ENCODE measurements around the gene ORC2.
"Not testable (repeated sequence)": the region's sequence is repeated elsewhere in the genome, so short reads cannot be mapped to it uniquely, and the experiment has no call there.

The ORC2 gene

GRCh38 chr2:200963124-200963917, at the start of gene ORC2:
TSS of gene ORC2 (minus strand) at chr2:200963660. CDS start at chr2:200958123, 5,537 bp downstream.
- Histone ChIP-seq H3K9ac (ENCODE audit: low read length) (peak within 1 kb of the TSS; percentile 78), H3K4me3 (ENCODE audit: low read length) (peak within 1 kb of the TSS; percentile 68), H3K4me1 (ENCODE audit: control insufficient read depth, insufficient read depth, low read length) (no peaks in the 10 kb centered on the region), H3K27me3 (ENCODE audit: control insufficient read depth, insufficient read depth, low read length) (no peaks in the 10 kb centered on the region), H3K27ac (ENCODE audit: low read depth, low read length) (peak within 1 kb of the TSS; percentile 84), H3K36me3 (ENCODE audit: control insufficient read depth, insufficient read depth, low read length) (no peaks in the 10 kb centered on the region)

- H3K27me3 ChIP-seq (ENCODE audit: control insufficient read depth, insufficient read depth, low read length), result no peaks in the 10 kb centered on the region
- no peaks in the 10 kb centered on the region for H3K4me1 ChIP-seq (ENCODE audit: control insufficient read depth, insufficient read depth, low read length)
- H3K9ac ChIP-seq (ENCODE audit: low read length), result no peak overlapping the region
- H3K4me3 ChIP-seq (ENCODE audit: low read length), result no peak overlapping the region
- H3K27ac ChIP-seq (ENCODE audit: low read depth, low read length), result no peak overlapping the region
- H3K36me3 ChIP-seq (ENCODE audit: control insufficient read depth, insufficient read depth, low read length), result peaks cover 9% of the 10 kb centered on the region
These were observed 44.9 kb upstream of the ORC2 start for GRCh38 chr2:201008296-201008829.

GRCh38 chr2:201007584-201007998, 44.1 kb upstream of the ORC2 start:
- H3K27ac ChIP-seq (ENCODE audit: low read depth, low read length), result no peak overlapping the region
- no peaks in the 10 kb centered on the region for H3K27me3 ChIP-seq (ENCODE audit: control insufficient read depth, insufficient read depth, low read length)
- no peaks in the 10 kb centered on the region for H3K4me1 ChIP-seq (ENCODE audit: control insufficient read depth, insufficient read depth, low read length)
- peaks cover 9% of the 10 kb centered on the region for H3K36me3 ChIP-seq (ENCODE audit: control insufficient read depth, insufficient read depth, low read length)
- no peak overlapping the region for H3K4me3 ChIP-seq (ENCODE audit: low read length)
- H3K9ac ChIP-seq (ENCODE audit: low read length), result no peak overlapping the region

GRCh38 chr2:201006704-201007103, 43.2 kb upstream of the ORC2 start:
- H3K9ac ChIP-seq (ENCODE audit: low read length), result no peak overlapping the region
- no peaks in the 10 kb centered on the region for H3K4me1 ChIP-seq (ENCODE audit: control insufficient read depth, insufficient read depth, low read length)
- H3K36me3 ChIP-seq (ENCODE audit: control insufficient read depth, insufficient read depth, low read length), result peaks cover 9% of the 10 kb centered on the region
- H3K27ac ChIP-seq (ENCODE audit: low read depth, low read length), result no peak overlapping the region
- H3K27me3 ChIP-seq (ENCODE audit: control insufficient read depth, insufficient read depth, low read length), result no peaks in the 10 kb centered on the region
- H3K4me3 ChIP-seq (ENCODE audit: low read length), result no peak overlapping the region

- H3K36me3 ChIP-seq (ENCODE audit: control insufficient read depth, insufficient read depth, low read length), result peaks cover 9% of the 10 kb centered on the region
- no peak overlapping the region for H3K4me3 ChIP-seq (ENCODE audit: low read length)
- H3K9ac ChIP-seq (ENCODE audit: low read length), result no peak overlapping the region
These were observed 40.9 kb upstream of the ORC2 start for GRCh38 chr2:201004370-201004769.

GRCh38 chr2:200993097-200993496, 29.6 kb upstream of the ORC2 start:
- Histone ChIP-seq H3K36me3 (ENCODE audit: control insufficient read depth, insufficient read depth, low read length) (peaks cover 13% of the 10 kb centered on the region), H3K27me3 (ENCODE audit: control insufficient read depth, insufficient read depth, low read length) (no peaks in the 10 kb centered on the region), H3K27ac (ENCODE audit: low read depth, low read length) (no peak overlapping the region), H3K4me1 (ENCODE audit: control insufficient read depth, insufficient read depth, low read length) (no peaks in the 10 kb centered on the region), H3K4me3 (ENCODE audit: low read length) (no peak overlapping the region), H3K9ac (ENCODE audit: low read length) (no peak overlapping the region)

More at GRCh38 chr2:201004370-201004769, 40.9 kb upstream of the ORC2 start:
- Histone ChIP-seq H3K27ac (ENCODE audit: low read depth, low read length) (no peak overlapping the region), H3K4me1 (ENCODE audit: control insufficient read depth, insufficient read depth, low read length) (no peaks in the 10 kb centered on the region), H3K27me3 (ENCODE audit: control insufficient read depth, insufficient read depth, low read length) (no peaks in the 10 kb centered on the region)

- Histone ChIP-seq H3K4me1 (ENCODE audit: control insufficient read depth, insufficient read depth, low read length) (no peaks in the 10 kb centered on the region), H3K36me3 (ENCODE audit: control insufficient read depth, insufficient read depth, low read length) (peaks cover 9% of the 10 kb centered on the region), H3K27ac (ENCODE audit: low read depth, low read length) (no peak overlapping the region), H3K9ac (ENCODE audit: low read length) (no peak overlapping the region), H3K27me3 (ENCODE audit: control insufficient read depth, insufficient read depth, low read length) (no peaks in the 10 kb centered on the region), H3K4me3 (ENCODE audit: low read length) (no peak overlapping the region)
These were observed 23.7 kb upstream of the ORC2 start for GRCh38 chr2:200987137-200987536.

GRCh38 chr2:200985799-200986198, 22.3 kb upstream of the ORC2 start:
- no peaks in the 10 kb centered on the region for H3K27me3 ChIP-seq (ENCODE audit: control insufficient read depth, insufficient read depth, low read length)
- H3K4me1 ChIP-seq (ENCODE audit: control insufficient read depth, insufficient read depth, low read length), result no peaks in the 10 kb centered on the region
- no peak overlapping the region for H3K4me3 ChIP-seq (ENCODE audit: low read length)
- peaks cover 17% of the 10 kb centered on the region for H3K36me3 ChIP-seq (ENCODE audit: control insufficient read depth, insufficient read depth, low read length)
- H3K27ac ChIP-seq (ENCODE audit: low read depth, low read length), result no peak overlapping the region
- H3K9ac ChIP-seq (ENCODE audit: low read length), result no peak overlapping the region

GRCh38 chr2:200976710-200977109, 13.2 kb upstream of the ORC2 start:
- H3K36me3 ChIP-seq (ENCODE audit: control insufficient read depth, insufficient read depth, low read length), result peaks cover 7% of the 10 kb centered on the region
- no peak overlapping the region for H3K27ac ChIP-seq (ENCODE audit: low read depth, low read length)
- H3K4me1 ChIP-seq (ENCODE audit: control insufficient read depth, insufficient read depth, low read length), result no peaks in the 10 kb centered on the region
- no peaks in the 10 kb centered on the region for H3K27me3 ChIP-seq (ENCODE audit: control insufficient read depth, insufficient read depth, low read length)
- H3K9ac ChIP-seq (ENCODE audit: low read length), result no peak overlapping the region
- no peak overlapping the region for H3K4me3 ChIP-seq (ENCODE audit: low read length)

- Histone ChIP-seq H3K27ac (ENCODE audit: low read depth, low read length) (no peak overlapping the region), H3K4me3 (ENCODE audit: low read length) (no peak overlapping the region), H3K4me1 (ENCODE audit: control insufficient read depth, insufficient read depth, low read length) (no peaks in the 10 kb centered on the region)
These were observed 12.2 kb upstream of the ORC2 start for GRCh38 chr2:200975672-200976071.

GRCh38 chr2:200970057-200970456, 6.6 kb upstream of the ORC2 start:
- H3K27me3 ChIP-seq (ENCODE audit: control insufficient read depth, insufficient read depth, low read length); H3K4me1 ChIP-seq (ENCODE audit: control insufficient read depth, insufficient read depth, low read length); H3K27ac ChIP-seq (ENCODE audit: low read depth, low read length); H3K9ac ChIP-seq (ENCODE audit: low read length); H3K4me3 ChIP-seq (ENCODE audit: low read length); H3K36me3 ChIP-seq (ENCODE audit: control insufficient read depth, insufficient read depth, low read length): not testable (repeated sequence)

More at GRCh38 chr2:200975672-200976071, 12.2 kb upstream of the ORC2 start:
- Histone ChIP-seq H3K9ac (ENCODE audit: low read length) (no peak overlapping the region), H3K36me3 (ENCODE audit: control insufficient read depth, insufficient read depth, low read length) (no peaks in the 10 kb centered on the region), H3K27me3 (ENCODE audit: control insufficient read depth, insufficient read depth, low read length) (no peaks in the 10 kb centered on the region)

- Histone ChIP-seq H3K27me3 (ENCODE audit: control insufficient read depth, insufficient read depth, low read length) (no peaks in the 10 kb centered on the region), H3K27ac (ENCODE audit: low read depth, low read length) (no peak overlapping the region), H3K36me3 (ENCODE audit: control insufficient read depth, insufficient read depth, low read length) (no peaks in the 10 kb centered on the region), H3K4me1 (ENCODE audit: control insufficient read depth, insufficient read depth, low read length) (no peaks in the 10 kb centered on the region), H3K4me3 (ENCODE audit: low read length) (no peak overlapping the region), H3K9ac (ENCODE audit: low read length) (no peak overlapping the region)
These were observed 5.3 kb upstream of the ORC2 start for GRCh38 chr2:200968735-200969134.

GRCh38 chr2:200968162-200968561, 4.7 kb upstream of the ORC2 start:
- H3K4me1 ChIP-seq (ENCODE audit: control insufficient read depth, insufficient read depth, low read length), result no peaks in the 10 kb centered on the region
- H3K9ac ChIP-seq (ENCODE audit: low read length), result no peak overlapping the region
- no peaks in the 10 kb centered on the region for H3K36me3 ChIP-seq (ENCODE audit: control insufficient read depth, insufficient read depth, low read length)
- H3K27ac ChIP-seq (ENCODE audit: low read depth, low read length), result no peak overlapping the region
- no peaks in the 10 kb centered on the region for H3K27me3 ChIP-seq (ENCODE audit: control insufficient read depth, insufficient read depth, low read length)
- H3K4me3 ChIP-seq (ENCODE audit: low read length), result no peak overlapping the region

Data from rectal smooth muscle tissue (tissue), 1 donor.